ENCODE results near the gene ABI1. TPM values are rescaled to one million over a fixed set of nuclear protein-coding genes. Genes with fewer than 3 reads are reported as not detected.

Gene ABI1
- total and polyA plus RNA-seq, 2 of the 13 experiments (the other 11 are each of a cell fraction or from before 2014, with no cell fraction given): 20.9 to 22.9 TPM

DNA sequence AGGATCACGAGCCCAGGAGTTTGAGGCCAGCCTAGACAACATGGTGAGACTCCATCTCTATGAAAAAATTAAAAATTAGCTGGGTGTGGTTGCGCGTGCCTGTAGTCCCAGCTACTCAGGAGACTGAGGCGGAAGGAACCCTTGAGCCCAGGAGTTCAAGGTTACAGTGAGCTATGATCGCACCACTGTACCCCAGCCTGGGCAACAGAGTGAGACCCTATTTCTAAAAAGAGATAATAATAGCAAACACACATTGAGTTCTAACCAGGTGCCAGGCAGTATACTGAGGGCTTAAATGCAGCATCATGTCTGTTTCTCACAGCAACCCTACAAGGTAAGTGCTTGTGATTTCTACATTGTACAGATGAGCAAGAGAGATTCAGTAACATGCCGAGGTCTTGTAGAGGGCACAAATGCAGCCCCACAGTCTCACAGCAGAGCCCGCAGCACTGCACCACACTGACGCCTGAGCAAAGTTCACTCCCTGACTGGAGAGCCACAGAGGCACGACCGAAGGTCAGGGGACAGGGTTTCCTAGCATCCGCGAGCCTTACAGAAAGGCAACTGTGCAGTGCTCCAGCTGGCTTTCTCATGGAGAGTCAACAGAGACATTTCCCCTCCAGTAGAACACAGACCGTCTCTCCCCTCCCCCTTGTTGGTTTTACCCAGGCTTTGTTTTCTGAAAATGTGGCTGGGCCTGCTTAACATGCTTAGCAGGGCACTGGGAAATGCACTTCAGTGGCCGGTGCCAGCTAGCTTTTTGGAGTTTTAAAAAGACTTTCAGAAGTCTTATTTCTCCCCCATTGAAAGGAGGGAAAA is 126.8 kb downstream of the ABI1 start (continued):
- no peak for TF ChIP-seq ONECUT2 (CRISPR knock-in tag; IDR thresholded peaks at IDR 0.05)
- TF ChIP-seq ESRRA (CRISPR knock-in tag; IDR thresholded peaks at IDR 0.05; ENCODE audit: low read depth): peak; percentile 94
- no peak for TF ChIP-seq ZNF546 (CRISPR knock-in tag; conservative IDR thresholded peaks at IDR 0.05)
- TF ChIP-seq, protein P1, sequence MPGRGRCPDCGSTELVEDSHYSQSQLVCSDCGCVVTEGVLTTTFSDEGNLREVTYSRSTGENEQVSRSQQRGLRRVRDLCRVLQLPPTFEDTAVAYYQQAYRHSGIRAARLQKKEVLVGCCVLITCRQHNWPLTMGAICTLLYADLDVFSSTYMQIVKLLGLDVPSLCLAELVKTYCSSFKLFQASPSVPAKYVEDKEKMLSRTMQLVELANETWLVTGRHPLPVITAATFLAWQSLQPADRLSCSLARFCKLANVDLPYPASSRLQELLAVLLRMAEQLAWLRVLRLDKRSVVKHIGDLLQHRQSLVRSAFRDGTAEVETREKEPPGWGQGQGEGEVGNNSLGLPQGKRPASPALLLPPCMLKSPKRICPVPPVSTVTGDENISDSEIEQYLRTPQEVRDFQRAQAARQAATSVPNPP (CRISPR knock-in tag; IDR thresholded peaks at IDR 0.05): no peak; the same call in 1 of the 2 replicates
- no peak for TF ChIP-seq NR1H2 (CRISPR knock-in tag; IDR thresholded peaks at IDR 0.05; ENCODE audit: borderline replicate concordance, low read depth)
- TF ChIP-seq, protein P2, sequence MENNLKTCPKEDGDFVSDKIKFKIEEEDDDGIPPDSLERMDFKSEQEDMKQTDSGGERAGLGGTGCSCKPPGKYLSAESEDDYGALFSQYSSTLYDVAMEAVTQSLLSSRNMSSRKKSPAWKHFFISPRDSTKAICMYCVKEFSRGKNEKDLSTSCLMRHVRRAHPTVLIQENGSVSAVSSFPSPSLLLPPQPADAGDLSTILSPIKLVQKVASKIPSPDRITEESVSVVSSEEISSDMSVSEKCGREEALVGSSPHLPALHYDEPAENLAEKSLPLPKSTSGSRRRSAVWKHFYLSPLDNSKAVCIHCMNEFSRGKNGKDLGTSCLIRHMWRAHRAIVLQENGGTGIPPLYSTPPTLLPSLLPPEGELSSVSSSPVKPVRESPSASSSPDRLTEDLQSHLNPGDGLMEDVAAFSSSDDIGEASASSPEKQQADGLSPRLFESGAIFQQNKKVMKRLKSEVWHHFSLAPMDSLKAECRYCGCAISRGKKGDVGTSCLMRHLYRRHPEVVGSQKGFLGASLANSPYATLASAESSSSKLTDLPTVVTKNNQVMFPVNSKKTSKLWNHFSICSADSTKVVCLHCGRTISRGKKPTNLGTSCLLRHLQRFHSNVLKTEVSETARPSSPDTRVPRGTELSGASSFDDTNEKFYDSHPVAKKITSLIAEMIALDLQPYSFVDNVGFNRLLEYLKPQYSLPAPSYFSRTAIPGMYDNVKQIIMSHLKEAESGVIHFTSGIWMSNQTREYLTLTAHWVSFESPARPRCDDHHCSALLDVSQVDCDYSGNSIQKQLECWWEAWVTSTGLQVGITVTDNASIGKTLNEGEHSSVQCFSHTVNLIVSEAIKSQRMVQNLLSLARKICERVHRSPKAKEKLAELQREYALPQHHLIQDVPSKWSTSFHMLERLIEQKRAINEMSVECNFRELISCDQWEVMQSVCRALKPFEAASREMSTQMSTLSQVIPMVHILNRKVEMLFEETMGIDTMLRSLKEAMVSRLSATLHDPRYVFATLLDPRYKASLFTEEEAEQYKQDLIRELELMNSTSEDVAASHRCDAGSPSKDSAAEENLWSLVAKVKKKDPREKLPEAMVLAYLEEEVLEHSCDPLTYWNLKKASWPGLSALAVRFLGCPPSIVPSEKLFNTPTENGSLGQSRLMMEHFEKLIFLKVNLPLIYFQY (CRISPR knock-in tag; IDR thresholded peaks at IDR 0.05; ENCODE audit: borderline replicate concordance): no peak
- no peak for TF ChIP-seq MED8 (CRISPR knock-in tag; IDR thresholded peaks at IDR 0.05; ENCODE audit: insufficient replicate concordance)
- TF ChIP-seq LCORL (IDR thresholded peaks at IDR 0.05): no peak
- TF ChIP-seq LCORL (CRISPR knock-in tag; IDR thresholded peaks at IDR 0.05): peak; percentile 88
- no peak for TF ChIP-seq SIX1 (CRISPR knock-in tag; IDR thresholded peaks at IDR 0.05; ENCODE audit: borderline replicate concordance)
- peak; percentile 86 for TF ChIP-seq XRCC5 (optimal IDR thresholded peaks at IDR 0.05; ENCODE audit: low read length)
- peak; percentile 66 for TF ChIP-seq ISL2 (CRISPR knock-in tag; IDR thresholded peaks at IDR 0.05)
- peak; percentile 90 for TF ChIP-seq ZNF263 (CRISPR knock-in tag; IDR thresholded peaks at IDR 0.05)
- TF ChIP-seq RARA (CRISPR knock-in tag; IDR thresholded peaks at IDR 0.05): peak; percentile 85
- no peak for TF ChIP-seq TBP (CRISPR knock-in tag; IDR thresholded peaks at IDR 0.05)
- no peak for TF ChIP-seq TBX3 (IDR thresholded peaks at IDR 0.05; ENCODE audit: borderline replicate concordance)
- no peak for TF ChIP-seq TRIM24 (CRISPR knock-in tag; IDR thresholded peaks at IDR 0.05)
- TF ChIP-seq ZNF577 (CRISPR knock-in tag; IDR thresholded peaks at IDR 0.05; ENCODE audit: borderline replicate concordance, low read depth): no peak
- TF ChIP-seq RXRA (CRISPR knock-in tag; IDR thresholded peaks at IDR 0.05): peak; percentile 88; the same call in 1 of the 2 replicates
- TF ChIP-seq, protein P3, sequence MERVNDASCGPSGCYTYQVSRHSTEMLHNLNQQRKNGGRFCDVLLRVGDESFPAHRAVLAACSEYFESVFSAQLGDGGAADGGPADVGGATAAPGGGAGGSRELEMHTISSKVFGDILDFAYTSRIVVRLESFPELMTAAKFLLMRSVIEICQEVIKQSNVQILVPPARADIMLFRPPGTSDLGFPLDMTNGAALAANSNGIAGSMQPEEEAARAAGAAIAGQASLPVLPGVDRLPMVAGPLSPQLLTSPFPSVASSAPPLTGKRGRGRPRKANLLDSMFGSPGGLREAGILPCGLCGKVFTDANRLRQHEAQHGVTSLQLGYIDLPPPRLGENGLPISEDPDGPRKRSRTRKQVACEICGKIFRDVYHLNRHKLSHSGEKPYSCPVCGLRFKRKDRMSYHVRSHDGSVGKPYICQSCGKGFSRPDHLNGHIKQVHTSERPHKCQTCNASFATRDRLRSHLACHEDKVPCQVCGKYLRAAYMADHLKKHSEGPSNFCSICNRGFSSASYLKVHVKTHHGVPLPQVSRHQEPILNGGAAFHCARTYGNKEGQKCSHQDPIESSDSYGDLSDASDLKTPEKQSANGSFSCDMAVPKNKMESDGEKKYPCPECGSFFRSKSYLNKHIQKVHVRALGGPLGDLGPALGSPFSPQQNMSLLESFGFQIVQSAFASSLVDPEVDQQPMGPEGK (CRISPR knock-in tag; IDR thresholded peaks at IDR 0.05): 0 out of 2 replicates have a peak, but pooled peaks have one; percentile 36
- TF ChIP-seq CCAR2 (optimal IDR thresholded peaks at IDR 0.05; ENCODE audit: low read depth, low read length): no peak
- TF ChIP-seq, protein P4, sequence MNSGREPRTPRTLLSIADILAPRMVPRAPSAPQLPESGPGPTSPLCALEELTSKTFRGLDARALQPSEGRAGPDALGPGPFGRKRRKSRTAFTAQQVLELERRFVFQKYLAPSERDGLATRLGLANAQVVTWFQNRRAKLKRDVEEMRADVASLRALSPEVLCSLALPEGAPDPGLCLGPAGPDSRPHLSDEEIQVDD (CRISPR knock-in tag; IDR thresholded peaks at IDR 0.05; ENCODE audit: borderline replicate concordance): no peak
- peak; percentile 76 for TF ChIP-seq REPIN1 (CRISPR knock-in tag; IDR thresholded peaks at IDR 0.05; ENCODE audit: borderline replicate concordance, low read depth)
- no peak for TF ChIP-seq SATB2 (CRISPR knock-in tag; IDR thresholded peaks at IDR 0.05)
